Measurements from ENCODE around the gene VPS50.
"Not testable (repeated sequence)": the region's sequence is repeated elsewhere in the genome, so short reads cannot be mapped to it uniquely, and the experiment has no call there.

The VPS50 gene

GRCh38 chr7:93239824-93240223 lies 7.7 kb downstream of the VPS50 start:
- no peak for DNase-seq

- no peak for DNase-seq
Observed at GRCh38 chr7:93242106-93242505, 9.9 kb downstream of the VPS50 start.

- no peak for DNase-seq
Observed at GRCh38 chr7:93245525-93246432, 13.6 kb downstream of the VPS50 start.

- DNase-seq = peak; percentile 74
Observed at GRCh38 chr7:93249491-93250148, 17.5 kb downstream of the VPS50 start.

- no peak for DNase-seq
Observed at GRCh38 chr7:93258661-93259060, 26.5 kb downstream of the VPS50 start.

- DNase-seq = no peak
Observed at GRCh38 chr7:93262535-93262934, 30.4 kb downstream of the VPS50 start.

GRCh38 chr7:93265220-93265619 lies 33.1 kb downstream of the VPS50 start:
- no peak for DNase-seq

- no peak for DNase-seq
Observed at GRCh38 chr7:93279541-93279940, 47.4 kb downstream of the VPS50 start.

GRCh38 chr7:93284908-93285307 lies 52.7 kb downstream of the VPS50 start:
- no peak for DNase-seq

GRCh38 chr7:93293229-93293628 lies 61.1 kb downstream of the VPS50 start:
- no peak for DNase-seq

GRCh38 chr7:93298206-93298605 lies 66.0 kb downstream of the VPS50 start:
- DNase-seq = no peak

- no peak for DNase-seq
Observed at GRCh38 chr7:93298671-93299070, 66.5 kb downstream of the VPS50 start.

- DNase-seq = no peak
Observed at GRCh38 chr7:93301736-93302135, 69.6 kb downstream of the VPS50 start.

GRCh38 chr7:93307131-93307660 lies 75.0 kb downstream of the VPS50 start:
- no peak for DNase-seq

GRCh38 chr7:93307943-93308342 lies 75.8 kb downstream of the VPS50 start:
- no peak for DNase-seq

GRCh38 chr7:93310346-93310745 lies 78.2 kb downstream of the VPS50 start:
- DNase-seq = no peak

GRCh38 chr7:93314449-93314848 lies 82.3 kb downstream of the VPS50 start:
- no peak for DNase-seq

GRCh38 chr7:93315896-93316295 lies 83.7 kb downstream of the VPS50 start:
- no peak for DNase-seq

GRCh38 chr7:93316730-93317129 lies 84.6 kb downstream of the VPS50 start:
- DNase-seq = no peak

GRCh38 chr7:93320887-93321286 lies 88.7 kb downstream of the VPS50 start:
- DNase-seq = no peak

GRCh38 chr7:93326291-93326690 lies 94.1 kb downstream of the VPS50 start:
- DNase-seq = not testable (repeated sequence)

- DNase-seq = no peak
Observed at GRCh38 chr7:93327006-93327633, 95.0 kb downstream of the VPS50 start.

GRCh38 chr7:93331706-93332105 lies 99.5 kb downstream of the VPS50 start:
- DNase-seq = no peak

GRCh38 chr7:93332172-93332571 lies 100.0 kb downstream of the VPS50 start:
- DNase-seq = no peak

Measured in islet precursor cell (in vitro differentiated cells).